Stimulated activated effector memory CD8-positive, alpha-beta T cell treated with anti-CD3 and anti-CD28 coated beads, Interleukin-12 subunit alpha, Interleukin-12 subunit beta, amount 100 ng/mL, for 72 hours (primary cell): ENCODE data around the gene OLIG1.

Experiments used
- ATAC-seq: fragments of 150-1000 bp; cut with Tn5 transposase; 2 replicates; pipeline ENCODE4 v1.10.0; 2021
- DNase-seq, 2 donors: peaks; one replicate each; pipeline ENCODE4 v3.0.0; 2021 to 2022; ENCODE audit warnings: low spot score in 2 of 2
- H3K27ac Mint-ChIP-seq: one replicate; pipeline ENCODE4 v1.8.0; 2022; ENCODE audit warnings: mild to moderate bottlenecking, mixed read lengths
- H3K36me3 Mint-ChIP-seq: one replicate; pipeline ENCODE4 v1.8.0; 2022; ENCODE audit warnings: mild to moderate bottlenecking, mixed read lengths
- H3K4me1 Mint-ChIP-seq: one replicate; pipeline ENCODE4 v1.8.0; 2022; ENCODE audit warnings: mixed read lengths
- H3K4me3 Mint-ChIP-seq: one replicate; pipeline ENCODE4 v1.8.0; 2022; ENCODE audit warnings: mild to moderate bottlenecking, mixed read lengths
- H3K9me3 Mint-ChIP-seq: one replicate; pipeline ENCODE4 v1.8.0; 2022; ENCODE audit warnings: mixed read lengths

Gene OLIG1, protein sequence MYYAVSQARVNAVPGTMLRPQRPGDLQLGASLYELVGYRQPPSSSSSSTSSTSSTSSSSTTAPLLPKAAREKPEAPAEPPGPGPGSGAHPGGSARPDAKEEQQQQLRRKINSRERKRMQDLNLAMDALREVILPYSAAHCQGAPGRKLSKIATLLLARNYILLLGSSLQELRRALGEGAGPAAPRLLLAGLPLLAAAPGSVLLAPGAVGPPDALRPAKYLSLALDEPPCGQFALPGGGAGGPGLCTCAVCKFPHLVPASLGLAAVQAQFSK

DNA sequence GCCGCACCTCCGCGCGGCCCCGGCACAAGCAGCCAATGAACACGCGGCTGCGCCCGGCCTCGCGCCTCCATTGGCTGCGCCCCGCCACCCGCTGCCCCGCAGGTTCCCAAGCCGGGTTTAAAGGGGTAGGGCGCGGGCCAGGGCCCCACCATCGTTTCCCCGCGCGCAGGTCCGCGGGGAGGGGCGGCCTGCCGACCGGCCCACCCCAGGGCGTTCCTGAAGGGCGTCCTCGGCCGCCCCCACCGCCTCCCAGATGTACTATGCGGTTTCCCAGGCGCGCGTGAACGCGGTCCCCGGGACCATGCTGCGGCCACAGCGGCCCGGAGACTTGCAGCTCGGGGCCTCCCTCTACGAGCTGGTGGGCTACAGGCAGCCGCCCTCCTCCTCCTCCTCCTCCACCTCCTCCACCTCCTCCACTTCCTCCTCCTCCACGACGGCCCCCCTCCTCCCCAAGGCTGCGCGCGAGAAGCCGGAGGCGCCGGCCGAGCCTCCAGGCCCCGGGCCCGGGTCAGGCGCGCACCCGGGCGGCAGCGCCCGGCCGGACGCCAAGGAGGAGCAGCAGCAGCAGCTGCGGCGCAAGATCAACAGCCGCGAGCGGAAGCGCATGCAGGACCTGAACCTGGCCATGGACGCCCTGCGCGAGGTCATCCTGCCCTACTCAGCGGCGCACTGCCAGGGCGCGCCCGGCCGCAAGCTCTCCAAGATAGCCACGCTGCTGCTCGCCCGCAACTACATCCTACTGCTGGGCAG, at the start of gene OLIG1:
Gene OLIG1 (plus strand): TSS at position 148 of the 750 bp plus-strand sequence. CDS start 106 bp downstream, at position 254.
- peak; percentile 77 for ATAC-seq
- Mint-ChIP-seq H3K9me3 (no peaks in the 10 kb centered on the region), H3K36me3 (no peaks in the 10 kb centered on the region), H3K4me3 (peak within 1 kb of the TSS; percentile 70), H3K27ac (no peak within 1 kb of the TSS), H3K4me1 (peaks cover 7% of the 10 kb centered on the region)
- peak; percentile 10 to 51 for DNase-seq

DNA sequence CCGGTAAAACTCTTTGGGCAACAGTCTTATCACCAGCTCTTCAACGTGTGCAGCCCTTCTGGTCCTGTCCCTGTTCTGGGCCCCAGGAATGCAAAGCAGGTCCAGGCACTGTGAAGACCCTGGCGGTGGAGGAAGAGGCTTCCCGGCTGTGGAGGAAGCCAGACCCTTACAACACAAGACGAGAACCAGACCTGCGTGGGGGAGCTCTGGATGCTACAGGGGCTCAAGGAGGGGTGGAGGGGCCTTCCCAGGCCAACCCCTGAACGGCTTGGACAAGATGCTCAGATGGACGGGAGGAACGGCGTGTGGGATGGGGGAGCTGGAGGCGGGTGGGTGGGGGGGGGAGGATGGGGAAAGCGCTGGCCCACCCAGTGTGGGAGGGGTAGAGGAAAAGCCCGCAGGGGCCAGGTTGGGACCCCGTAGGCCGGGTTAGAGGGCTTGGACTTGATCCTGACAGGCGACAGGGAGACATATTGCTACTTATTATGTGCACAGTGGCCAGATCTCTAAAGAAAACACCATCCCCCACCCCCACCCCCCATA, 49.3 kb upstream of the OLIG1 start:
- H3K27ac Mint-ChIP-seq = no peak overlapping the region
- no peak for DNase-seq
- H3K4me1 Mint-ChIP-seq = peaks cover 46% of the 10 kb centered on the region
- H3K9me3 Mint-ChIP-seq = no peaks in the 10 kb centered on the region
- H3K4me3 Mint-ChIP-seq = peak overlapping the region; percentile 36
- H3K36me3 Mint-ChIP-seq = no peaks in the 10 kb centered on the region
- ATAC-seq = peak; percentile 12

DNA sequence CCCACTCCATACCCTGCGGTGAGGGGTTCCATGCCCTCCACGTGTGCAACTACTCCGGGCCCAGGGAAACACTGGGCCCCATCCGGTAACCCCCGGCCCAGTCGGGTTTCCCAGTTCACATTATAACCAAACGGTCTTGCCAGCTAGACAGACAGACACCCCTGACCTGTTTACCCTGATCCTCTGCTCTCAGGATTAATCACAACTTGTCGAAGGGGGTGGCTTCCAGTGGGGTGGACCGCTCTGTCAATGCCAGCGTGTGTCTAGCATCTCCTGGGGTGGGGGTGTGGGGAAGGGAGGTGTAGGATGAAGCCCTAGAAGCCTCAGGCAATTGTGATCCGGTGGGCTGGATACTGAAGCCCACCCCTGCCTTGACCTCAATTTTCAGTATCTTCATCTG, 48.8 kb upstream of the OLIG1 start:
- H3K27ac Mint-ChIP-seq = no peak overlapping the region
- peaks cover 51% of the 10 kb centered on the region for H3K4me1 Mint-ChIP-seq
- H3K36me3 Mint-ChIP-seq = peaks cover 5% of the 10 kb centered on the region
- DNase-seq = no peak
- no peak for ATAC-seq
- no peak overlapping the region for H3K4me3 Mint-ChIP-seq
- H3K9me3 Mint-ChIP-seq = no peaks in the 10 kb centered on the region

DNA sequence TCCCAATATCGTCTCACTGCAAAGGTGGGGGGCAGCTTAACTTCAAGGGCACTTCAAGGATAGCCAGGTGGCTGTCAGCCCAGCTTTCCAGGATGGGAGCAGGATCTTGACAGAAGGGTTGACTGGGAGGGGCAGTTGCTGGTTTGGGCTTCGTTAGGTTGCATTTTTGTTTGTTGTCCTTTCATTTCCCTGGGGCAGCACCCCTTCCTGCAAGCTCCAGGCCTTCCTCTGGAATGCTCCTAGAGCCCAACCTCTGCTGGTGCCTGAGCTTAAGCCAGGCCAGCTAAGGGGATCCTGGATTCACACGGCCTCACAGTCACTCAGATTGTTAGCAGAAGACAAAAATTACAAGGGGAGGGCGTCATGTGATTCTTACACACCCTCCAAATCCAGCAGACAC, 48.3 kb upstream of the OLIG1 start:
- DNase-seq = no peak
- no peak for ATAC-seq
- peaks cover 57% of the 10 kb centered on the region for H3K4me1 Mint-ChIP-seq
- peaks cover 10% of the 10 kb centered on the region for H3K36me3 Mint-ChIP-seq
- H3K27ac Mint-ChIP-seq = no peak overlapping the region
- H3K9me3 Mint-ChIP-seq = no peaks in the 10 kb centered on the region
- H3K4me3 Mint-ChIP-seq = no peak overlapping the region

DNA sequence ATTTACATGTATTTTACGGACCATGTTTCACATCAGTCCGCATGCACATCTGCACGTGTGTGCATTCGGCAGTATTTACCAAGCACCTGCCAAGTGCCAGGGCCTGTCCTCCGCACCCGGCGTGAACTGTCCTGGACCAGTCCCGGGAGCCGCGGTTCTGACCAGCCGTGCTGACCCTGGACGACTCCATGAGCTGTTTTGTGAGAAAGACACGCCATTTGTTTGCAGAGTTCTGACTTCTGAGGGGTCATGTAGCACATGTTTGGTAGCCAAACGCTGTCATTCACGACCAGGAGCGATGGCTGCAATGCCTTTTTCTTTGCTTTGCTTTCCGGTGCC, 47.5 kb upstream of the OLIG1 start:
- Mint-ChIP-seq H3K27ac (no peak overlapping the region), H3K9me3 (no peaks in the 10 kb centered on the region), H3K36me3 (peaks cover 13% of the 10 kb centered on the region), H3K4me1 (peaks cover 62% of the 10 kb centered on the region), H3K4me3 (peak overlapping the region; percentile 17)
- DNase-seq (no peak), ATAC-seq (no peak)

DNA sequence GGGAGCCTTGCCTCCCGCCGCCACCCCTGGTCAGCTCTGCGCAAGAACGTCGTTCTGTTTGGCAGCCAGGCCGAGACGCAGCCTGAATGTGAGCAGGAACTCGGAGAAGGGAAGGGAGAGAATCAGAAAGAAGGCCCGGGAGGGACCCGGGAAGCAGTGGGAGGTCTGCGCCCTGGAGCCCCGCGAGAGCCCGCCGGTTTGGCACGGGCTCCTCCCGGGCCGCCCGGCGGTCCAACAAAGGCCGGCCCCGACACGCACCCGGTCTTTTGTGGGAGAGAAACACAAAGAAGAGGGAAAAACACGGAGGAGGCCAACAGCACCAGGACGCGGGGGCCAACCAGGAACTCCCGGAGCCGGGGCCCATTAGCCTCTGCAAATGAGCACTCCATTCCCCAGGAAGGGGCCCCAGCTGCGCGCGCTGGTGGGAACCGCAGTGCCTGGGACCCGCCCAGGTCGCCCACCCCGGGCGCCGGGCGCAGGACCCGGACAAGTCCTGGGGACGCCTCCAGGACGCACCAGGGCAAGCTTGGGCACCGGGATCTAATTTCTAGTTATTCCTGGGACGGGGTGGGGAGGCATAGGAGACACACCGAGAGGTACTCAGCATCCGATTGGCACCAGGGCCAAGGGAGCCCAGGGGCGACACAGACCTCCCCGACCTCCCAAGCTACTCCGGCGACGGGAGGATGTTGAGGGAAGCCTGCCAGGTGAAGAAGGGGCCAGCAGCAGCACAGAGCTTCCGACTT, 46.9 kb upstream of the OLIG1 start:
- H3K4me1 Mint-ChIP-seq = peaks cover 63% of the 10 kb centered on the region
- H3K4me3 Mint-ChIP-seq = peak overlapping the region; percentile 42
- peaks cover 13% of the 10 kb centered on the region for H3K36me3 Mint-ChIP-seq
- DNase-seq = no peak
- ATAC-seq = no peak
- no peak overlapping the region for H3K27ac Mint-ChIP-seq
- no peaks in the 10 kb centered on the region for H3K9me3 Mint-ChIP-seq

DNA sequence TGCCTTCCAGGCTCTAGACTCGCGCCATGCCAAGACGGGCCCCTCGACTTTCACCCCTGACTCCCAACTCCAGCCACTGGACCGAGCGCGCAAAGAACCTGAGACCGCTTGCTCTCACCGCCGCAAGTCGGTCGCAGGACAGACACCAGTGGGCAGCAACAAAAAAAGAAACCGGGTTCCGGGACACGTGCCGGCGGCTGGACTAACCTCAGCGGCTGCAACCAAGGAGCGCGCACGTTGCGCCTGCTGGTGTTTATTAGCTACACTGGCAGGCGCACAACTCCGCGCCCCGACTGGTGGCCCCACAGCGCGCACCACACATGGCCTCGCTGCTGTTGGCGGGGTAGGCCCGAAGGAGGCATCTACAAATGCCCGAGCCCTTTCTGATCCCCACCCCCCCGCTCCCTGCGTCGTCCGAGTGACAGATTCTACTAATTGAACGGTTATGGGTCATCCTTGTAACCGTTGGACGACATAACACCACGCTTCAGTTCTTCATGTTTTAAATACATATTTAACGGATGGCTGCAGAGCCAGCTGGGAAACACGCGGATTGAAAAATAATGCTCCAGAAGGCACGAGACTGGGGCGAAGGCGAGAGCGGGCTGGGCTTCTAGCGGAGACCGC, 46.3 kb upstream of the OLIG1 start:
- Mint-ChIP-seq H3K4me1 (peaks cover 68% of the 10 kb centered on the region), H3K4me3 (peak overlapping the region; percentile 42)

DNA sequence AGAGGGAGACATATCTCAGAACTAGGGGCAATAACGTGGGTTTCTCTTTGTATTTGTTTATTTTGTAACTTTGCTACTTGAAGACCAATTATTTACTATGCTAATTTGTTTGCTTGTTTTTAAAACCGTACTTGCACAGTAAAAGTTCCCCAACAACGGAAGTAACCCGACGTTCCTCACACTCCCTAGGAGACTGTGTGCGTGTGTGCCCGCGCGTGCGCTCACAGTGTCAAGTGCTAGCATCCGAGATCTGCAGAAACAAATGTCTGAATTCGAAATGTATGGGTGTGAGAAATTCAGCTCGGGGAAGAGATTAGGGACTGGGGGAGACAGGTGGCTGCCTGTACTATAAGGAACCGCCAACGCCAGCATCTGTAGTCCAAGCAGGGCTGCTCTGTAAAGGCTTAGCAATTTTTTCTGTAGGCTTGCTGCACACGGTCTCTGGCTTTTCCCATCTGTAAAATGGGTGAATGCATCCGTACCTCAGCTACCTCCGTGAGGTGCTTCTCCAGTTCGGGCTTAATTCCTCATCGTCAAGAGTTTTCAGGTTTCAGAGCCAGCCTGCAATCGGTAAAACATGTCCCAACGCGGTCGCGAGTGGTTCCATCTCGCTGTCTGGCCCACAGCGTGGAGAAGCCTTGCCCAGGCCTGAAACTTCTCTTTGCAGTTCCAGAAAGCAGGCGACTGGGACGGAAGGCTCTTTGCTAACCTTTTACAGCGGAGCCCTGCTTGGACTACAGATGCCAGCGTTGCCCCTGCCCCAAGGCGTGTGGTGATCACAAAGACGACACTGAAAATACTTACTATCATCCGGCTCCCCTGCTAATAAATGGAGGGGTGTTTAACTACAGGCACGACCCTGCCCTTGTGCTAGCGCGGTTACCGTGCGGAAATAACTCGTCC, 45.5 kb upstream of the OLIG1 start:
- H3K4me1 Mint-ChIP-seq = peaks cover 68% of the 10 kb centered on the region
- ATAC-seq (no peak), DNase-seq (no peak)
- peaks cover 13% of the 10 kb centered on the region for H3K36me3 Mint-ChIP-seq
- H3K9me3 Mint-ChIP-seq = no peaks in the 10 kb centered on the region
- no peak overlapping the region for H3K27ac Mint-ChIP-seq
- peak overlapping the region; percentile 42 for H3K4me3 Mint-ChIP-seq

More for the DNA sequence above, 46.3 kb upstream of the OLIG1 start:
- Mint-ChIP-seq H3K36me3 (peaks cover 13% of the 10 kb centered on the region), H3K9me3 (no peaks in the 10 kb centered on the region), H3K27ac (no peak overlapping the region)
- DNase-seq (no peak), ATAC-seq (no peak)

DNA sequence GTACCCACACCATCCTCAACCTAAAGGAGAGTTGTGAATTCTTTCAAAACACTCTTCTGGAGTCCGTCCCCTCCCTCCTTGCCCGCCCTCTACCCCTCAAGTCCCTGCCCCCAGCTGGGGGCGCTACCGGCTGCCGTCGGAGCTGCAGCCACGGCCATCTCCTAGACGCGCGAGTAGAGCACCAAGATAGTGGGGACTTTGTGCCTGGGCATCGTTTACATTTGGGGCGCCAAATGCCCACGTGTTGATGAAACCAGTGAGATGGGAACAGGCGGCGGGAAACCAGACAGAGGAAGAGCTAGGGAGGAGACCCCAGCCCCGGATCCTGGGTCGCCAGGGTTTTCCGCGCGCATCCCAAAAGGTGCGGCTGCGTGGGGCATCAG, 44.8 kb upstream of the OLIG1 start:
- Mint-ChIP-seq H3K4me1 (peaks cover 67% of the 10 kb centered on the region), H3K27ac (no peak overlapping the region), H3K9me3 (no peaks in the 10 kb centered on the region), H3K4me3 (no peak overlapping the region), H3K36me3 (peaks cover 13% of the 10 kb centered on the region)
- DNase-seq = no peak
- no peak for ATAC-seq

DNA sequence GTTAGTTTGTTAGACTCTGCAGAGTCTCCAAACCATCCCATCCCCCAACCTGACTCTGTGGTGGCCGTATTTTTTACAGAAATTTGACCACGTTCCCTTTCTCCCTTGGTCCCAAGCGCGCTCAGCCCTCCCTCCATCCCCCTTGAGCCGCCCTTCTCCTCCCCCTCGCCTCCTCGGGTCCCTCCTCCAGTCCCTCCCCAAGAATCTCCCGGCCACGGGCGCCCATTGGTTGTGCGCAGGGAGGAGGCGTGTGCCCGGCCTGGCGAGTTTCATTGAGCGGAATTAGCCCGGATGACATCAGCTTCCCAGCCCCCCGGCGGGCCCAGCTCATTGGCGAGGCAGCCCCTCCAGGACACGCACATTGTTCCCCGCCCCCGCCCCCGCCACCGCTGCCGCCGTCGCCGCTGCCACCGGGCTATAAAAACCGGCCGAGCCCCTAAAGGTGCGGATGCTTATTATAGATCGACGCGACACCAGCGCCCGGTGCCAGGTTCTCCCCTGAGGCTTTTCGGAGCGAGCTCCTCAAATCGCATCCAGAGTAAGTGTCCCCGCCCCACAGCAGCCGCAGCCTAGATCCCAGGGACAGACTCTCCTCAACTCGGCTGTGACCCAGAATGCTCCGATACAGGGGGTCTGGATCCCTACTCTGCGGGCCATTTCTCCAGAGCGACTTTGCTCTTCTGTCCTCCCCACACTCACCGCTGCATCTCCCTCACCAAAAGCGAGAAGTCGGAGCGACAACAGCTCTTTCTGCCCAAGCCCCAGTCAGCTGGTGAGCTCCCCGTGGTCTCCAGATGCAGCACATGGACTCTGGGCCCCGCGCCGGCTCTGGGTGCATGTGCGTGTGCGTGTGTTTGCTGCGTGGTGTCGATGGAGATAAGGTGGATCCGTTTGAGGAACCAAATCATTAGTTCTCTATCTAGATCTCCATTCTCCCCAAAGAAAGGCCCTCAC, 44.2 kb upstream of the OLIG1 start, which contains the start of gene OLIG2:
Gene OLIG2 (plus strand): TSS at position 447 of the 954 bp plus-strand sequence. CDS start 928 bp downstream, outside the sequence.
- Mint-ChIP-seq H3K9me3 (no peaks in the 10 kb centered on the region), H3K36me3 (peaks cover 13% of the 10 kb centered on the region), H3K4me3 (peak within 1 kb of the TSS; percentile 43), H3K27ac (no peak within 1 kb of the TSS), H3K4me1 (peaks cover 60% of the 10 kb centered on the region)
- ATAC-seq (no peak), DNase-seq (no peak)

DNA sequence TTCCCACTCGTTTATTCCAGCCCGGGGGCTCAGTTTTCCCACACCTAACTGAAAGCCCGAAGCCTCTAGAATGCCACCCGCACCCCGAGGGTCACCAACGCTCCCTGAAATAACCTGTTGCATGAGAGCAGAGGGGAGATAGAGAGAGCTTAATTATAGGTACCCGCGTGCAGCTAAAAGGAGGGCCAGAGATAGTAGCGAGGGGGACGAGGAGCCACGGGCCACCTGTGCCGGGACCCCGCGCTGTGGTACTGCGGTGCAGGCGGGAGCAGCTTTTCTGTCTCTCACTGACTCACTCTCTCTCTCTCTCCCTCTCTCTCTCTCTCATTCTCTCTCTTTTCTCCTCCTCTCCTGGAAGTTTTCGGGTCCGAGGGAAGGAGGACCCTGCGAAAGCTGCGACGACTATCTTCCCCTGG, 43.5 kb upstream of the OLIG1 start:
- H3K9me3 Mint-ChIP-seq = no peaks in the 10 kb centered on the region

DNA sequence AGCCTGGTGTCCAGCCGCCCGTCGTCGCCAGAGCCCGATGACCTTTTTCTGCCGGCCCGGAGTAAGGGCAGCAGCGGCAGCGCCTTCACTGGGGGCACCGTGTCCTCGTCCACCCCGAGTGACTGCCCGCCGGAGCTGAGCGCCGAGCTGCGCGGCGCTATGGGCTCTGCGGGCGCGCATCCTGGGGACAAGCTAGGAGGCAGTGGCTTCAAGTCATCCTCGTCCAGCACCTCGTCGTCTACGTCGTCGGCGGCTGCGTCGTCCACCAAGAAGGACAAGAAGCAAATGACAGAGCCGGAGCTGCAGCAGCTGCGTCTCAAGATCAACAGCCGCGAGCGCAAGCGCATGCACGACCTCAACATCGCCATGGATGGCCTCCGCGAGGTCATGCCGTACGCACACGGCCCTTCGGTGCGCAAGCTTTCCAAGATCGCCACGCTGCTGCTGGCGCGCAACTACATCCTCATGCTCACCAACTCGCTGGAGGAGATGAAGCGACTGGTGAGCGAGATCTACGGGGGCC, 43.0 kb upstream of the OLIG1 start:
- Mint-ChIP-seq H3K9me3 (no peaks in the 10 kb centered on the region), H3K4me1 (peaks cover 52% of the 10 kb centered on the region), H3K27ac (no peak overlapping the region), H3K36me3 (peaks cover 13% of the 10 kb centered on the region), H3K4me3 (peak overlapping the region; percentile 43)
- peak in 1 of 2 donors; percentile 57 for DNase-seq
- ATAC-seq = no peak

More for the DNA sequence above, 43.5 kb upstream of the OLIG1 start:
- no peak for DNase-seq
- Mint-ChIP-seq H3K27ac (no peak overlapping the region), H3K4me1 (peaks cover 54% of the 10 kb centered on the region), H3K4me3 (peak overlapping the region; percentile 43), H3K36me3 (peaks cover 13% of the 10 kb centered on the region)
- ATAC-seq = no peak
